Endothelial cell of umbilical vein (primary cell): ENCODE results near the gene SULT1A1. TPM values are rescaled to one million over a fixed set of nuclear protein-coding genes. Genes with fewer than 3 reads are reported as not detected.

ENCODE experiments used
- BruUV-seq: library from RNA; stranded (reverse); fragments of 400-500 nt; replicated peaks from 2 replicates; lab custom pipeline; 2021; lab: Mats Ljungman, UMichigan
- CTCF ChIA-PET: fragments of 300-600, 350-600 bp; sonication (Branson Sonifier 250); formaldehyde crosslinking; loops from one replicate; lab custom pipeline; 2021; ENCODE audit warnings: antibody characterized with exemption, inconsistent platforms; lab: Charles Lee
- POLR2A ChIA-PET: fragments of 300-600, 350-600 bp; sonication (Branson Sonifier 250); formaldehyde crosslinking; loops from one replicate; lab custom pipeline; 2021; ENCODE audit warnings: antibody characterized with exemption, inconsistent platforms; lab: Charles Lee
- DNase-seq: peaks from one replicate; pipeline ENCODE4 v3.0.0-alpha.2; 2011; ENCODE audit warnings: low read depth, low spot score
- FAIRE-seq: peaks from 2 replicates; lab custom pipeline; 2011; peaks lifted over from hg19 to GRCh38; lab: Jason Lieb, UNC
- H2AFZ ChIP-seq: 2 replicates; pipeline ENCODE4 v1.6.0; 2012; ENCODE audit warnings: low read depth, low read length, control low read depth, inconsistent platforms
- H3K27ac ChIP-seq: 2 replicates; pipeline ENCODE4 v1.5.1; 2011; ENCODE audit warnings: low read depth, mild to moderate bottlenecking, control low read depth, low read length, moderate library complexity; ENCODE audit not compliant: insufficient read depth
- H3K27me3 ChIP-seq, 2 experiments: 2 replicates each; pipeline versions ENCODE4 v1.6.0 to v1.6.1; 2011; ENCODE audit warnings: low read length in 2 of 2, mixed read lengths in 1 of 2; ENCODE audit not compliant: control insufficient read depth in 2 of 2, insufficient read depth in 2 of 2
- H3K36me3 ChIP-seq, 2 experiments: 2 replicates in 1 of 2; 3 replicates in 1 of 2; pipeline ENCODE4 v1.5.1; 2011; ENCODE audit warnings: low read length in 2 of 2, mild to moderate bottlenecking in 1 of 2, moderate library complexity in 1 of 2; ENCODE audit not compliant: control insufficient read depth in 2 of 2, insufficient read depth in 2 of 2; ENCODE audit errors: extremely low read depth in 1 of 2
- H3K4me1 ChIP-seq: 3 replicates; pipeline ENCODE4 v1.5.1; 2011; ENCODE audit warnings: mild to moderate bottlenecking, low read length; ENCODE audit not compliant: control insufficient read depth, insufficient read depth; ENCODE audit errors: extremely low read depth
- H3K4me2 ChIP-seq: 2 replicates; pipeline ENCODE4 v1.6.1; 2011; ENCODE audit warnings: low read length, control low read depth, mixed read lengths; ENCODE audit not compliant: insufficient read depth
- H3K4me3 ChIP-seq, 3 experiments: fragments of 200-600 bp in 1 of 3; sonication (generic), shearing (Covaris generic) in 1 of 3; replicated peaks in 1 of 3; 2 replicates each; pipeline ENCODE4 v1.5.1; 2011 to 2016; ENCODE audit warnings: control low read depth in 3 of 3, low read length in 3 of 3, mild to moderate bottlenecking in 2 of 3, inconsistent platforms in 1 of 3, low read depth in 1 of 3, moderate library complexity in 1 of 3; ENCODE audit not compliant: insufficient read depth in 1 of 3
- H3K79me2 ChIP-seq: 2 replicates; pipeline ENCODE4 v1.6.0; 2012; ENCODE audit warnings: low read length, inconsistent platforms; ENCODE audit not compliant: control insufficient read depth, insufficient read depth
- H3K9ac ChIP-seq: replicated peaks from 2 replicates; pipeline ENCODE3; 2011; ENCODE audit warnings: low read length, control low read depth; ENCODE audit not compliant: insufficient read depth; ENCODE audit errors: extremely low read depth
- H3K9me1 ChIP-seq: replicated peaks from 3 replicates; pipeline ENCODE4 v1.6.0; 2011; ENCODE audit warnings: mild to moderate bottlenecking, low read length; ENCODE audit not compliant: control insufficient read depth, insufficient read depth; ENCODE audit errors: extremely low read depth
- H3K9me3 ChIP-seq: replicated peaks from 2 replicates; pipeline ENCODE4 v1.5.1; 2012; ENCODE audit warnings: low read length, inconsistent platforms; ENCODE audit not compliant: control insufficient read depth, insufficient read depth
- H4K20me1 ChIP-seq: replicated peaks from 2 replicates; pipeline ENCODE3; 2011; ENCODE audit warnings: mild to moderate bottlenecking, low read length; ENCODE audit not compliant: control insufficient read depth, insufficient read depth; ENCODE audit errors: extremely low read depth
- EZH2 ChIP-seq: IDR thresholded peaks from 2 replicates; pipeline ENCODE4 v1.6.1; 2012; ENCODE audit warnings: borderline replicate concordance, low read depth, mild to moderate bottlenecking, moderate library complexity, low read length, inconsistent platforms; ENCODE audit not compliant: severe bottlenecking
- FOS ChIP-seq: IDR thresholded peaks from 2 replicates; pipeline ENCODE4 v1.6.1; 2011; ENCODE audit warnings: mild to moderate bottlenecking, low read length, moderate library complexity, borderline replicate concordance; ENCODE audit not compliant: insufficient read depth
- GATA2 ChIP-seq: IDR thresholded peaks from 2 replicates; pipeline ENCODE4 v1.7.0; 2011; ENCODE audit warnings: low read depth, mild to moderate bottlenecking, moderate library complexity, mixed read lengths, low read length; ENCODE audit not compliant: insufficient read length, insufficient read depth
- JUN ChIP-seq: IDR thresholded peaks from 2 replicates; pipeline ENCODE4 v1.6.1; 2011; ENCODE audit warnings: borderline replicate concordance, low read depth; ENCODE audit not compliant: insufficient read length, insufficient read depth
- MAX ChIP-seq: IDR thresholded peaks from 2 replicates; pipeline ENCODE4 v1.6.1; 2011; ENCODE audit not compliant: insufficient read depth, insufficient read length
- MYC ChIP-seq: IDR thresholded peaks from one replicate; pipeline ENCODE4 v1.6.1; 2011; ENCODE audit warnings: mild to moderate bottlenecking, low read depth, low read length
- POLR2A ChIP-seq: IDR thresholded peaks from 2 replicates; pipeline ENCODE4 v1.6.1; 2012; ENCODE audit warnings: low read depth, mild to moderate bottlenecking, control low read depth, low read length
- POLR2AphosphoS5 ChIP-seq: IDR thresholded peaks from 2 replicates; pipeline ENCODE4 v1.6.1; 2012; ENCODE audit warnings: low read depth, mild to moderate bottlenecking, control low read depth, low read length, moderate library complexity; ENCODE audit not compliant: insufficient read depth
- dilution Hi-C: fragments of 300-500 bp; cut with MboI; formaldehyde crosslinking; loops from one replicate; pipeline ENCODE4 v1.15.0; 2019; ENCODE audit warnings: low sequenced_read_pairs; ENCODE audit not compliant: extremely low pct_ligation_motif_present
- intact Hi-C: fragments of 100-400 bp; cut with micrococcal nuclease; formaldehyde crosslinking; loops from one replicate; pipeline ENCODE4 v1.10.0; 2022
- polyA plus RNA-seq, 4 experiments: library from polyadenylated mRNA; depleted of rRNA in 3 of 4; stranded (reverse) in 3 of 4; unstranded in 1 of 4; fragments of >200 nt; gene quantifications; 2 replicates each; pipeline versions ENCODE4 v1.2.1 to v1.2.3, GENCODE V29; 2011 to 2012; ENCODE audit warnings: missing spikeins in 1 of 4
- total RNA-seq: library from RNA; stranded (reverse); gene quantifications from 2 replicates; pipeline ENCODE4 v1.2.3, GENCODE V29; 2021
- TF ChIP-seq, protein P1 (sequence below), 2 donors: IDR thresholded peaks; 1 replicate in 1 of 2; 2 replicates in 1 of 2; pipeline ENCODE4 v1.5.1; 2011; ENCODE audit warnings: low read length in 2 of 2, mild to moderate bottlenecking in 2 of 2, moderate library complexity in 2 of 2, control low read depth in 1 of 2, inconsistent platforms in 1 of 2, low read depth in 1 of 2; ENCODE audit not compliant: insufficient read depth in 1 of 2; ENCODE audit errors: extremely low read depth in 1 of 2

Gene SULT1A1
- total and polyA plus RNA-seq, 2 donors (not counting 3 experiments of a cell fraction or from before 2014, with no cell fraction given) = 0.77 to 0.90 TPM

DNA sequence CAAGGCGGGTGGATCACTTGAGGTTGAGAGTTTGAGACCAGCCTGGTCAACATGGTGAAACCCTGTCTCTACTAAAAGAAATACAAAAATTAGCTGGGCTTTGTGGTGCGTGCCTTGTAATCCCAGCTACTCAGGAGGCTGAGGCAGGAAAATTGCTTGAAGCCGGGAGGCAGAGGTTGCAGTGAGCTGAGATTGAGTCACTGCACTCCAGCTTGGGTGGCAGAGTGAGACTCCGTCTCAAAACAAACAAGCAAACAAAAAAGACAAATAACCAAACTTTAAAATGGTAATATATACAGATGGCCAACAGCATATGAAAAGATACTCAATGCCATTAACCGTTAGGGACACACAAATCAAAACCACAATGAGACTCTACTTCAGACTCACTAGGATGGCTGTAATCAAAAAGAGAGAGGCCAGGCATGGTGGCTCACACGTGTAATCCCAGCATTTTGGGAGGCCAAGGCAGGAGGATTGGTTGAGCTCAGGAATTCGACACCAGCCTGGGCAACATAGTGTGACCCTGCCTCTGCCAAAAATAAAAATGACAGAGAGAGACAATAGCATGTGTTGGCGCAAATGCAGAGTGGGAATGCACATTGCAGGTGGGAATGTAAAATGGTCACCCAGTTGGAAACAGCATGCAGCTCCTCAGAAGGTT is 34.3 kb downstream of the SULT1A1 start:
- dilution Hi-C loops = no loop called here
- CTCF ChIA-PET = no interaction called here

More for the DNA sequence above, 34.3 kb downstream of the SULT1A1 start:
- no peaks in the 10 kb centered on the region for H3K79me2 ChIP-seq
- no peaks in the 10 kb centered on the region for H3K9me3 ChIP-seq
- no peak overlapping the region for H3K4me3 ChIP-seq
- no peak overlapping the region for H2AFZ ChIP-seq
- no peak overlapping the region for H3K4me2 ChIP-seq
- intact Hi-C loops = loop anchor here (10.0 kb wide), 1 partner anchor 59 kb away; the partner anchor contains the start of gene NPIPB8
- no peaks in the 10 kb centered on the region for H4K20me1 ChIP-seq
- no peak for TF ChIP-seq EZH2
- no peak for TF ChIP-seq POLR2A
- no peak for TF ChIP-seq JUN
- TF ChIP-seq MAX = no peak
- no peak for TF ChIP-seq POLR2AphosphoS5
- TF ChIP-seq, protein P1, sequence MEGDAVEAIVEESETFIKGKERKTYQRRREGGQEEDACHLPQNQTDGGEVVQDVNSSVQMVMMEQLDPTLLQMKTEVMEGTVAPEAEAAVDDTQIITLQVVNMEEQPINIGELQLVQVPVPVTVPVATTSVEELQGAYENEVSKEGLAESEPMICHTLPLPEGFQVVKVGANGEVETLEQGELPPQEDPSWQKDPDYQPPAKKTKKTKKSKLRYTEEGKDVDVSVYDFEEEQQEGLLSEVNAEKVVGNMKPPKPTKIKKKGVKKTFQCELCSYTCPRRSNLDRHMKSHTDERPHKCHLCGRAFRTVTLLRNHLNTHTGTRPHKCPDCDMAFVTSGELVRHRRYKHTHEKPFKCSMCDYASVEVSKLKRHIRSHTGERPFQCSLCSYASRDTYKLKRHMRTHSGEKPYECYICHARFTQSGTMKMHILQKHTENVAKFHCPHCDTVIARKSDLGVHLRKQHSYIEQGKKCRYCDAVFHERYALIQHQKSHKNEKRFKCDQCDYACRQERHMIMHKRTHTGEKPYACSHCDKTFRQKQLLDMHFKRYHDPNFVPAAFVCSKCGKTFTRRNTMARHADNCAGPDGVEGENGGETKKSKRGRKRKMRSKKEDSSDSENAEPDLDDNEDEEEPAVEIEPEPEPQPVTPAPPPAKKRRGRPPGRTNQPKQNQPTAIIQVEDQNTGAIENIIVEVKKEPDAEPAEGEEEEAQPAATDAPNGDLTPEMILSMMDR (IDR thresholded peaks at IDR 0.05; ENCODE audit: extremely low read depth in 1 of 2, insufficient read depth in 1 of 2, low read depth in 1 of 2, low read length in 2 of 2) = no peak
- TF ChIP-seq GATA2 = no peak
- TF ChIP-seq FOS = no peak
- no peak for TF ChIP-seq MYC
- H3K9ac ChIP-seq = no peak overlapping the region
- FAIRE-seq (no peak), DNase-seq (no peak)
- BruUV-seq = no TSS peak
- H3K9me1 ChIP-seq = no peaks in the 10 kb centered on the region
- H3K36me3 ChIP-seq = no peaks in the 10 kb centered on the region
- no peak overlapping the region for H3K27ac ChIP-seq
- no peaks in the 10 kb centered on the region for H3K4me1 ChIP-seq
- H3K27me3 ChIP-seq = no peaks in the 10 kb centered on the region
- POLR2A ChIA-PET = no interaction called here
